WTC11 (cell line): ENCODE data around the gene UVRAG. TPM values are rescaled to one million over a fixed set of nuclear protein-coding genes. Genes with fewer than 3 reads are reported as not detected.

Experiments
- ATAC-seq: fragments of 200-7000 bp; cut with Tn5 transposase; 2 replicates; pipeline ENCODE4 v1.10.0; 2021; ENCODE audit warnings: mild to moderate bottlenecking, moderate library complexity
- CTCF ChIA-PET: fragments of 300-600 bp; sonication (Branson Sonifier 250); formaldehyde crosslinking; loops from one replicate; lab custom pipeline; 2021; ENCODE audit warnings: antibody characterized with exemption; lab: Charles Lee
- POLR2A ChIA-PET: fragments of 350-600 bp; sonication (Branson Sonifier 250); formaldehyde crosslinking; loops from one replicate; lab custom pipeline; 2021; ENCODE audit warnings: antibody characterized with exemption; lab: Charles Lee
- DNase-seq: peaks from one replicate; pipeline ENCODE4 v3.0.0; 2021; ENCODE audit warnings: low spot score
- H3K27ac Mint-ChIP-seq: 2 replicates; pipeline ENCODE4 v1.8.0; 2021; ENCODE audit warnings: mixed read lengths
- H3K27me3 Mint-ChIP-seq: 2 replicates; pipeline ENCODE4 v1.8.0; 2021; ENCODE audit warnings: low read depth, mild to moderate bottlenecking, moderate library complexity, mixed read lengths
- H3K36me3 Mint-ChIP-seq: 2 replicates; pipeline ENCODE4 v1.8.0; 2021; ENCODE audit warnings: mixed read lengths
- H3K4me1 Mint-ChIP-seq: 2 replicates; pipeline ENCODE4 v1.8.0; 2022; ENCODE audit warnings: mixed read lengths
- H3K4me3 Mint-ChIP-seq: 2 replicates; pipeline ENCODE4 v1.8.0; 2021; ENCODE audit warnings: mild to moderate bottlenecking, moderate library complexity, mixed read lengths
- H3K9me3 Mint-ChIP-seq: 2 replicates; pipeline ENCODE4 v1.8.0; 2021; ENCODE audit warnings: mixed read lengths
- JAZF1 ChIP-seq: fragments of 250-450 bp; sonication (Bioruptor Pico); IDR thresholded peaks from 2 replicates; pipeline ENCODE4 v1.9.0; 2021; ENCODE audit warnings: moderate library complexity, mild to moderate bottlenecking, inconsistent platforms
- NFATC4 ChIP-seq: fragments of 250-450 bp; sonication (Bioruptor Pico); IDR thresholded peaks from 2 replicates; pipeline ENCODE4 v1.9.0; 2021; ENCODE audit warnings: mild to moderate bottlenecking
- NFYB ChIP-seq: sonication (generic); formaldehyde crosslinking; conservative IDR thresholded peaks from 2 replicates; pipeline ENCODE4 v1.8.0; 2022; ENCODE audit warnings: low read depth, missing genetic modification reagents
- NR2C2 ChIP-seq: sonication (generic); formaldehyde crosslinking; IDR thresholded peaks from 2 replicates; pipeline ENCODE4 v1.8.0; 2022; ENCODE audit warnings: mild to moderate bottlenecking, missing genetic modification reagents
- TEAD1 ChIP-seq: sonication (generic); formaldehyde crosslinking; IDR thresholded peaks from 2 replicates; pipeline ENCODE4 v1.8.0; 2022; ENCODE audit warnings: mild to moderate bottlenecking, missing genetic modification reagents
- TEAD4 ChIP-seq: sonication (generic); formaldehyde crosslinking; IDR thresholded peaks from 2 replicates; pipeline ENCODE4 v1.8.0; 2022; ENCODE audit warnings: mild to moderate bottlenecking, missing genetic modification reagents
- ZNF416 ChIP-seq: fragments of 250-450 bp; sonication (Bioruptor Pico); IDR thresholded peaks from 2 replicates; pipeline ENCODE4 v1.9.0; 2021; ENCODE audit warnings: mild to moderate bottlenecking, inconsistent platforms
- ZNF423 ChIP-seq: fragments of 250-450 bp; sonication (Bioruptor Pico); IDR thresholded peaks from 2 replicates; pipeline ENCODE4 v2.1.2; 2022; ENCODE audit warnings: mild to moderate bottlenecking, moderate library complexity
- ZNF671 ChIP-seq: fragments of 250-450 bp; sonication (Bioruptor Pico); IDR thresholded peaks from 2 replicates; pipeline ENCODE4 v1.8.0; 2021; ENCODE audit warnings: mild to moderate bottlenecking
- total RNA-seq: library from RNA; stranded (reverse); gene quantifications from 3 replicates; pipeline ENCODE4 v1.2.3, GENCODE V29; 2021
- TF ChIP-seq, protein P1 (sequence below): fragments of 250-450 bp; sonication (Bioruptor Pico); IDR thresholded peaks from 2 replicates; pipeline ENCODE4 v1.9.0; 2021; ENCODE audit warnings: mild to moderate bottlenecking
- TF ChIP-seq, protein P2 (sequence below): sonication (generic); formaldehyde crosslinking; IDR thresholded peaks from 2 replicates; pipeline ENCODE4 v1.8.1; 2022; ENCODE audit warnings: mild to moderate bottlenecking, moderate library complexity, missing genetic modification reagents
- TF ChIP-seq, protein P3 (sequence below): fragments of 250-450 bp; sonication (Bioruptor Pico); IDR thresholded peaks from 2 replicates; pipeline ENCODE4 v1.9.0; 2021; ENCODE audit warnings: mild to moderate bottlenecking
- TF ChIP-seq, protein P4 (sequence below): fragments of 200-600 bp; IDR thresholded peaks from 2 replicates; pipeline ENCODE4 v1.8.0; 2022; ENCODE audit warnings: antibody characterized with exemption
- TF ChIP-seq, protein P5 (sequence below): sonication (generic); formaldehyde crosslinking; IDR thresholded peaks from 2 replicates; pipeline ENCODE4 v1.8.0; 2023; ENCODE audit warnings: missing genetic modification reagents
- TF ChIP-seq, protein P6 (sequence below): sonication (generic); formaldehyde crosslinking; IDR thresholded peaks from 2 replicates; pipeline ENCODE4 v1.8.0; 2022; ENCODE audit warnings: mild to moderate bottlenecking, missing genetic modification reagents
- TF ChIP-seq, protein P7 (sequence below): sonication (generic); formaldehyde crosslinking; IDR thresholded peaks from 2 replicates; pipeline ENCODE4 v1.8.1; 2023; ENCODE audit warnings: mild to moderate bottlenecking, missing genetic modification reagents

The UVRAG gene
- total RNA-seq, 1 experiment from 2014 or later = 14.5 TPM

DNA sequence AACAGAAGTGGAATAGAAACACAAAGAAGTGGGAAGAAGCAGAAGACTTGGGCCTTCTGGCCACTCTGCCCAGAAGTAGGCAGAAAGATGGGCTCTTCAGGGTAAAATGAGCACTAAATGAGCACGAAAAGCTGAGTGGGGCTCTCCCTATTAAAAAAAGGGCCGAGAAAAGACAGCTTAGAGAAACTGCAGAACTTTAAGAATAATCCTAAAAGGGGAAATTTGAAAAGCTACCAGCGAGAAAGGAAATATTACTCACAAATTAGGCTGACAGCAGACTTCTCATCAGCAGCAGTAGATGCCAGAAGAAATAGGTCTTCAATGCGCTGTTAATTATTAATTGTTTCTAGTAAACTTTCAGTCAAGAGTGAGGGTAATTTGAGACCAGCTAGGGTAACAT lies 78.2 kb downstream of the UVRAG start (continued):
- no peak for TF ChIP-seq ZNF416
- TF ChIP-seq, all 79 proteins: peak for 0

DNA sequence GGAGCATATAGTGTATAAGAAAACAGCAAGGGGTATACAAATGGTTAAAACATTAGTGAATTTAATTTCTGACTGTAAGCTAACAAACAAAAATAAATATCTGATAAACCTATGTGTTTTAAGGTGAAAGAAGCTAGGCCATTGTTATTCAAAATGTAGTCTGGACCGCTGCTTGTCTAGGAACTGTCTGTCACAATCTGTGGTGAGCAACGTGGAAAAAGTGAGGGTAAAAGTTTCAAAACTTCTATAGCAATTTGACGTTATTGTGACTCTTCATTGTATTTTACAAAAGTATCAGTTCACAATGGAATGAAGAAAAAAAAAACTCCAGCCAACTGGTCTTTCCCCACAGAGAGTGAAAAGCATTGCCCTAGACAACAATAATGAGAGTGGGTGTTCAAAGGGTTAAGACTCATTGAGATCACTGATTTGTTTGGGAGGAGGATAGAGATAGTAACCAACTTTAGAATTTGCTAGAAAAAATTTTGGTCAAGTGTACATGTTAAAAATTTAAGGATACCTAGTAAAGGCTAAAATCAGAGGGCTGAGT lies 79.1 kb downstream of the UVRAG start:
- ChIA-PET CTCF (interaction anchor here (10.8 kb wide), 1 partner anchor 258 kb away, joined by 106 read pairs; no protein-coding TSS in a partner anchor), POLR2A (no interaction called here)
- Mint-ChIP-seq H3K36me3 (peaks cover 4% of the 10 kb centered on the region; the same call in 1 of the 2 replicates), H3K4me1 (no peaks in the 10 kb centered on the region), H3K4me3 (no peak overlapping the region), H3K27ac (no peak overlapping the region), H3K27me3 (no peaks in the 10 kb centered on the region), H3K9me3 (no peaks in the 10 kb centered on the region)
- no peak for DNase-seq
- TF ChIP-seq, protein P1, sequence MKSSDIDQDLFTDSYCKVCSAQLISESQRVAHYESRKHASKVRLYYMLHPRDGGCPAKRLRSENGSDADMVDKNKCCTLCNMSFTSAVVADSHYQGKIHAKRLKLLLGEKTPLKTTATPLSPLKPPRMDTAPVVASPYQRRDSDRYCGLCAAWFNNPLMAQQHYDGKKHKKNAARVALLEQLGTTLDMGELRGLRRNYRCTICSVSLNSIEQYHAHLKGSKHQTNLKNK = no peak
- no peak for TF ChIP-seq ZNF423 (CRISPR knock-in tag)
- TF ChIP-seq ZNF671 (CRISPR knock-in tag) = no peak
- TF ChIP-seq, protein P2, sequence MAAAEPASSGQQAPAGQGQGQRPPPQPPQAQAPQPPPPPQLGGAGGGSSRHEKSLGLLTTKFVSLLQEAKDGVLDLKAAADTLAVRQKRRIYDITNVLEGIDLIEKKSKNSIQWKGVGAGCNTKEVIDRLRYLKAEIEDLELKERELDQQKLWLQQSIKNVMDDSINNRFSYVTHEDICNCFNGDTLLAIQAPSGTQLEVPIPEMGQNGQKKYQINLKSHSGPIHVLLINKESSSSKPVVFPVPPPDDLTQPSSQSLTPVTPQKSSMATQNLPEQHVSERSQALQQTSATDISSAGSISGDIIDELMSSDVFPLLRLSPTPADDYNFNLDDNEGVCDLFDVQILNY (CRISPR knock-in tag) = no peak
- TF ChIP-seq, protein P3, sequence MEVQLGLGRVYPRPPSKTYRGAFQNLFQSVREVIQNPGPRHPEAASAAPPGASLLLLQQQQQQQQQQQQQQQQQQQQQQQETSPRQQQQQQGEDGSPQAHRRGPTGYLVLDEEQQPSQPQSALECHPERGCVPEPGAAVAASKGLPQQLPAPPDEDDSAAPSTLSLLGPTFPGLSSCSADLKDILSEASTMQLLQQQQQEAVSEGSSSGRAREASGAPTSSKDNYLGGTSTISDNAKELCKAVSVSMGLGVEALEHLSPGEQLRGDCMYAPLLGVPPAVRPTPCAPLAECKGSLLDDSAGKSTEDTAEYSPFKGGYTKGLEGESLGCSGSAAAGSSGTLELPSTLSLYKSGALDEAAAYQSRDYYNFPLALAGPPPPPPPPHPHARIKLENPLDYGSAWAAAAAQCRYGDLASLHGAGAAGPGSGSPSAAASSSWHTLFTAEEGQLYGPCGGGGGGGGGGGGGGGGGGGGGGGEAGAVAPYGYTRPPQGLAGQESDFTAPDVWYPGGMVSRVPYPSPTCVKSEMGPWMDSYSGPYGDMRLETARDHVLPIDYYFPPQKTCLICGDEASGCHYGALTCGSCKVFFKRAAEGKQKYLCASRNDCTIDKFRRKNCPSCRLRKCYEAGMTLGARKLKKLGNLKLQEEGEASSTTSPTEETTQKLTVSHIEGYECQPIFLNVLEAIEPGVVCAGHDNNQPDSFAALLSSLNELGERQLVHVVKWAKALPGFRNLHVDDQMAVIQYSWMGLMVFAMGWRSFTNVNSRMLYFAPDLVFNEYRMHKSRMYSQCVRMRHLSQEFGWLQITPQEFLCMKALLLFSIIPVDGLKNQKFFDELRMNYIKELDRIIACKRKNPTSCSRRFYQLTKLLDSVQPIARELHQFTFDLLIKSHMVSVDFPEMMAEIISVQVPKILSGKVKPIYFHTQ = no peak
- TF ChIP-seq, protein P4, sequence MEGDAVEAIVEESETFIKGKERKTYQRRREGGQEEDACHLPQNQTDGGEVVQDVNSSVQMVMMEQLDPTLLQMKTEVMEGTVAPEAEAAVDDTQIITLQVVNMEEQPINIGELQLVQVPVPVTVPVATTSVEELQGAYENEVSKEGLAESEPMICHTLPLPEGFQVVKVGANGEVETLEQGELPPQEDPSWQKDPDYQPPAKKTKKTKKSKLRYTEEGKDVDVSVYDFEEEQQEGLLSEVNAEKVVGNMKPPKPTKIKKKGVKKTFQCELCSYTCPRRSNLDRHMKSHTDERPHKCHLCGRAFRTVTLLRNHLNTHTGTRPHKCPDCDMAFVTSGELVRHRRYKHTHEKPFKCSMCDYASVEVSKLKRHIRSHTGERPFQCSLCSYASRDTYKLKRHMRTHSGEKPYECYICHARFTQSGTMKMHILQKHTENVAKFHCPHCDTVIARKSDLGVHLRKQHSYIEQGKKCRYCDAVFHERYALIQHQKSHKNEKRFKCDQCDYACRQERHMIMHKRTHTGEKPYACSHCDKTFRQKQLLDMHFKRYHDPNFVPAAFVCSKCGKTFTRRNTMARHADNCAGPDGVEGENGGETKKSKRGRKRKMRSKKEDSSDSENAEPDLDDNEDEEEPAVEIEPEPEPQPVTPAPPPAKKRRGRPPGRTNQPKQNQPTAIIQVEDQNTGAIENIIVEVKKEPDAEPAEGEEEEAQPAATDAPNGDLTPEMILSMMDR = no peak
- ATAC-seq = no peak

DNA sequence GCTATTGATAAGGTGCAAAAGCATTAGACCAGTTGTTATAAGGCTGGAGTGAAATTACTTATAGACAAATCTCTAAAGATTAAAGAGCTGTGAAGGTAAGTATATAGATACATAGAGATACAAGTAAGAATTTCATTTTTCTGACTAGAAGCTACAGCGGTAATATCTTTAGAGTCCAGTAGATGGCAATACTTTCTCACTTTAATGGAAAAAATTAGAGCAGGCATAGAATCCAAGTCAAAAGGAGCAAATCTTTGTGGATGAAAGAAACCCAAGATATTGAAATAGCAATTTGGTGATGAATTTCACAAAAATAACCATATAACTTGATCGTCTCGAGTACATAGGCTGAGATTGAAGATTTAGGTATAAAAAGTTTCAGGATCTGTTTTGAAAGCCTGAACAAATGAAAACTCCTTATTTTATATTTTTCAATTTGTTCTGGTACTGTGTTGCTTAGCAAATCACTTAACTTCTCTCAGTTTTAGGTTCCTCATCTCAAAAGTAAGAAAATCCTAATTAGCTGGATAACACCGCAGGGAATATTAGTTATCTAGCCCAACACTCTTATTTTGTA lies 81.9 kb downstream of the UVRAG start:
- H3K27ac Mint-ChIP-seq = no peak overlapping the region
- no peaks in the 10 kb centered on the region for H3K4me1 Mint-ChIP-seq
- H3K27me3 Mint-ChIP-seq = no peaks in the 10 kb centered on the region
- ChIA-PET POLR2A (interaction anchor here (0.7 kb wide), 1 partner anchor 255 kb away, joined by 3 read pairs; no protein-coding TSS in a partner anchor), CTCF (interaction anchor here (0.7 to 10.8 kb wide), 15 partner anchors 14 to 422 kb away, joined by 3 to 106 read pairs (median 3); partner anchors contain the start of gene UVRAG)
- ATAC-seq (no peak), DNase-seq (no peak)
- no peak overlapping the region for H3K4me3 Mint-ChIP-seq
- H3K9me3 Mint-ChIP-seq = no peaks in the 10 kb centered on the region
- peaks cover 4% of the 10 kb centered on the region; the same call in 1 of the 2 replicates for H3K36me3 Mint-ChIP-seq
- TF ChIP-seq, protein P4 = peak; percentile 58
- no peak for TF ChIP-seq TEAD4 (CRISPR knock-in tag)

DNA sequence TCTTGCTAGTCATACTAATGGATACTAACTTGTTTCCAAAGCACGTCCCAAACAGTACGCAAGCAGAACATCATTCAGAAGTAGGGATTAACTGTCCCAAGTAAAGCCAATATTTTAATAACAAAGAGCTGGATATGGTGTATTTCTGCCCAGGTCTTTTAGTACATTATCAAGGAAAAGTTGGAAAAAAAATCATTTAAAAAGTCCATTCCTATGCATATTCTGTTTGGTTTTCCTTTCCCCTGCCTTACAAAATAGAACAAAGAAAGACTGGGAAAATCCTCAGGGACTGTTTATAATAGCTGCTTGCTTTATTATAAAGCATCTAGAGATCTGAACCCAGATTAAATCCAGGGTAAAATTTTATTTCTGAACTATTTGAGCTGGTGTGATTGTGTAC lies 83.9 kb downstream of the UVRAG start:
- Mint-ChIP-seq H3K27ac (no peak overlapping the region), H3K36me3 (no peaks in the 10 kb centered on the region), H3K27me3 (no peaks in the 10 kb centered on the region), H3K4me1 (no peaks in the 10 kb centered on the region), H3K9me3 (no peaks in the 10 kb centered on the region), H3K4me3 (no peak overlapping the region)
- POLR2A ChIA-PET = no interaction called here
- ATAC-seq (no peak), DNase-seq (no peak)
- CTCF ChIA-PET = interaction anchor here (0.9 to 10.8 kb wide), 3 partner anchors 254 to 420 kb away, joined by 3 to 106 read pairs (median 23); no protein-coding TSS in a partner anchor
- TF ChIP-seq JAZF1 = no peak
- TF ChIP-seq, protein P5, sequence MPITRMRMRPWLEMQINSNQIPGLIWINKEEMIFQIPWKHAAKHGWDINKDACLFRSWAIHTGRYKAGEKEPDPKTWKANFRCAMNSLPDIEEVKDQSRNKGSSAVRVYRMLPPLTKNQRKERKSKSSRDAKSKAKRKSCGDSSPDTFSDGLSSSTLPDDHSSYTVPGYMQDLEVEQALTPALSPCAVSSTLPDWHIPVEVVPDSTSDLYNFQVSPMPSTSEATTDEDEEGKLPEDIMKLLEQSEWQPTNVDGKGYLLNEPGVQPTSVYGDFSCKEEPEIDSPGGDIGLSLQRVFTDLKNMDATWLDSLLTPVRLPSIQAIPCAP (CRISPR knock-in tag) = no peak
- no peak for TF ChIP-seq NFATC4
- TF ChIP-seq, protein P6, sequence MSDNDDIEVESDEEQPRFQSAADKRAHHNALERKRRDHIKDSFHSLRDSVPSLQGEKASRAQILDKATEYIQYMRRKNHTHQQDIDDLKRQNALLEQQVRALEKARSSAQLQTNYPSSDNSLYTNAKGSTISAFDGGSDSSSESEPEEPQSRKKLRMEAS (CRISPR knock-in tag) = no peak
- no peak for TF ChIP-seq TEAD1 (CRISPR knock-in tag)
- TF ChIP-seq, protein P7, sequence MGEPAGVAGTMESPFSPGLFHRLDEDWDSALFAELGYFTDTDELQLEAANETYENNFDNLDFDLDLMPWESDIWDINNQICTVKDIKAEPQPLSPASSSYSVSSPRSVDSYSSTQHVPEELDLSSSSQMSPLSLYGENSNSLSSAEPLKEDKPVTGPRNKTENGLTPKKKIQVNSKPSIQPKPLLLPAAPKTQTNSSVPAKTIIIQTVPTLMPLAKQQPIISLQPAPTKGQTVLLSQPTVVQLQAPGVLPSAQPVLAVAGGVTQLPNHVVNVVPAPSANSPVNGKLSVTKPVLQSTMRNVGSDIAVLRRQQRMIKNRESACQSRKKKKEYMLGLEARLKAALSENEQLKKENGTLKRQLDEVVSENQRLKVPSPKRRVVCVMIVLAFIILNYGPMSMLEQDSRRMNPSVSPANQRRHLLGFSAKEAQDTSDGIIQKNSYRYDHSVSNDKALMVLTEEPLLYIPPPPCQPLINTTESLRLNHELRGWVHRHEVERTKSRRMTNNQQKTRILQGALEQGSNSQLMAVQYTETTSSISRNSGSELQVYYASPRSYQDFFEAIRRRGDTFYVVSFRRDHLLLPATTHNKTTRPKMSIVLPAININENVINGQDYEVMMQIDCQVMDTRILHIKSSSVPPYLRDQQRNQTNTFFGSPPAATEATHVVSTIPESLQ (CRISPR knock-in tag) = no peak
- TF ChIP-seq, protein P2 (CRISPR knock-in tag) = no peak
- TF ChIP-seq NFYB (CRISPR knock-in tag) = no peak
- TF ChIP-seq NR2C2 (CRISPR knock-in tag) = no peak
